GM13977 (cell line): ENCODE measurements around the gene ENO1.

Experiments
- DNase-seq: peaks from one replicate; pipeline ENCODE4 v3.0.0; 2012; ENCODE audit warnings: low spot score
- CTCF ChIP-seq: IDR thresholded peaks from 2 replicates; pipeline ENCODE4 v1.5.1; 2012; ENCODE audit warnings: mild to moderate bottlenecking, control low read depth; ENCODE audit not compliant: insufficient read depth; ENCODE audit errors: extremely low read depth, missing control alignments
- in situ Hi-C: fragments of 300-500 bp; cut with MboI; formaldehyde crosslinking; loops from one replicate; pipeline ENCODE4 v1.12.0; 2022; ENCODE audit warnings: low sequenced_read_pairs, low pct_unique_long_range_greater_than_20kb, mixed read lengths, inconsistent platforms; ENCODE audit not compliant: unreplicated experiment

ENO1 gene

GRCh38 chr1:8863138-8863537 is 15.3 kb downstream of the ENO1 start:
- TF ChIP-seq CTCF: no peak
- in situ Hi-C loops: no loop called here
- no peak for DNase-seq

GRCh38 chr1:8862528-8862927 is 16.0 kb downstream of the ENO1 start:
- DNase-seq: no peak
- peak; percentile 54 for TF ChIP-seq CTCF
- in situ Hi-C loops: no loop called here

GRCh38 chr1:8860738-8861516 is 17.6 kb downstream of the ENO1 start:
- TF ChIP-seq CTCF: no peak
- in situ Hi-C loops: no loop called here
- no peak for DNase-seq

- in situ Hi-C loops: no loop called here
- DNase-seq: no peak
- TF ChIP-seq CTCF: peak; percentile 62
Observed at GRCh38 chr1:8858888-8859706, 19.4 kb downstream of the ENO1 start.

GRCh38 chr1:8858112-8858668 is 20.3 kb downstream of the ENO1 start:
- DNase-seq: no peak
- TF ChIP-seq CTCF: peak; percentile 1
- in situ Hi-C loops: no loop called here

- TF ChIP-seq CTCF: no peak
- in situ Hi-C loops: no loop called here
- no peak for DNase-seq
Observed at GRCh38 chr1:8856689-8857412, 21.6 kb downstream of the ENO1 start.
